Fibroblast of skin of right biceps (primary cell): Measurements from ENCODE around the gene PHACTR1.
A peak's percentile ranks its signal among the peaks of the same experiment; 100 is the strongest.

Source experiments
- DNase-seq: peaks from one replicate; pipeline ENCODE4 v3.0.0-alpha.2; 2013

Gene PHACTR1

GRCh38 chr6:12958052-12958706, 241.6 kb downstream of the PHACTR1 start:
- DNase-seq: no peak

DNA sequence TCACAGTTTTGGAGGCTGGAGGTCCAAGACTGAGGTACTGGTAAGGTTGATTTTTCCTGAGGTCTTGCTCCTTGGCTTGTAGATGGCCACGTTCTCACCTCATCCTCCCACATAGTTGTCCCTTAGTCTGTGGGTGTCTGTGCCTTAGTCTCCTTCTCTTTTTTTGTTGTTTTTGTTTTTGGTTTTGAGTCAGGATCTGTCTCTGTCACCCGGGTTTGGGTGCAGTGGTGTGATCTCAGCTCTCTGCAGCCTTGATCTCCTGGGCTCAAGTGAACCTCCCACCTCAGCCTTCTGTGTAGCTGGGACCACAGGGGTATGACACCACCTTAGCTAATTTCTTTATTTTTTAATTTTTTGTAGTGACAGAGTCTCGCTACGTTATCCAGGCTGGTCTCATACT, 245.2 kb downstream of the PHACTR1 start:
- no peak for DNase-seq

- DNase-seq: peak; percentile 44
Observed at GRCh38 chr6:12962529-12962928, 246.0 kb downstream of the PHACTR1 start.

DNA sequence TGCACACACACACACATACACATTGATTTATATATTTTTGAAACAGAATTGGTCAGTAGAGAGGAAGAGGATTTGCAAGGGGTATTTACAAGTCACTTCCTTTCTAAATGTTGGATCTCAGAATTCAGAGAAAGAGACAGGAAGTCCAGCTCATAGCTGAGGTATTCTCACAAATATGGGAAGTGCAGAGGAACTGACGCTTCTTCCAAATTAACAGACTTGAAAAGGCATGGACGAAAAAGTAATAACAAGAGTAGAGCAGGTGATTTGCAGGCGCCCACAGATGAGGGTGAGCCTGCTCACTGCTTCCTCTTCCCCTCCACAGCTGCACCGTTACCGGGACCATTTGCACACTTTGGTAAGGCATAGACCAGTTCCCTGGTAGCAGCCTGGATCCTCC, 246.4 kb downstream of the PHACTR1 start:
- peak; percentile 52 for DNase-seq

- DNase-seq: no peak
Observed at GRCh38 chr6:12963567-12963966, 247.0 kb downstream of the PHACTR1 start.

DNA sequence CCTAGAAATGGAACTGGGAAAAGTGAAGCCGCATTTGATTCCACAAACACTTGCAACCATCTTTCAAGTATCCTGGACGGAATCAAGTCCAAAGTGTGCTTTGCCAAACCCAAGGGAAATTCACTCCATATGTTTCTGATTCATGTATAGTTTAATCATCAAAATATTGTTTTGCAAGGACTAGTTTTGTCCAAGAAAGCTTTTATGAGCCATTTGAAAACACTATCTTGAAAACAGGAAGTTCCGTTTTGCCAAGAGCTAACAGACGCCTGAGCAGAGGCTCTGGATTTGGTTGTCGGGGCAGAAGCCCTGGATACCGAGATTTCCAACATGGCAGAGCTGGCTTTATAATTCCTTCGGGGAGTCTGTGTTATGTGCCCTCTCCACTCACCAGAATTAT, 251.1 kb downstream of the PHACTR1 start:
- DNase-seq: peak; percentile 49

- DNase-seq: no peak
Observed at GRCh38 chr6:12968290-12968689, 251.7 kb downstream of the PHACTR1 start.

DNA sequence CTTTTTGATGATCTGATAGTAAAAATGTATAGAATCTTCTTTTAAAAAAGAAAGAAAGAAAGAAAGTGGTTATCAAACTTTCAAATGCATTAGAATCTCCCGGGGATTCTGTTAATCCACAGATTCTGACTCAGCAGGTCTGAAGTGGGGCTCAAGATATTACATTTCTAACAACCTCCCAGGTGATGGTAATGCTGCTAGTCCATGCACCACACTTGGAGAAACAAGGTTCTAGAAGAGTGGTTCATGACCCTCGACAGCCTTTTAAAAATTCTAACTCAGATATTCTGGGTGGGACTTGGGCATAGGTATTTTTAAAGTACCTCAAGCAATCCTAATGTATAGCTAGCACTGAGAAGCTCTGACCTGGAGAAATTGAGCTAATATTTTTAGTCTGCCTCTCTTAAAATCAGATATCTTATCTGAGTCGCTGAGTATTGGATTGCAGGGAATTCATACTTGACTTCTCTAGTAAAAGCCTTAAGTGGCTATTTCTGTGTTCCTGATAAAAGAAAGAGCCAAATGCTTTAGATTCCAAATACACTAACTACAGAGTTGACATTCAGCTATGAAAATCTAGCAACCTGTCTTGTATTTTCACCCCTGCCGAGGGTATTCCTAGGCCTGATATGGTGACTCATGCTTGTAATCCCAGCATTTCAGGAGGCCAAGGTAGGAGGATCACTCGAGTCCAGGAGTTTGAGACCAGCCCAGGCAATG, 252.4 kb downstream of the PHACTR1 start:
- DNase-seq: no peak

DNA sequence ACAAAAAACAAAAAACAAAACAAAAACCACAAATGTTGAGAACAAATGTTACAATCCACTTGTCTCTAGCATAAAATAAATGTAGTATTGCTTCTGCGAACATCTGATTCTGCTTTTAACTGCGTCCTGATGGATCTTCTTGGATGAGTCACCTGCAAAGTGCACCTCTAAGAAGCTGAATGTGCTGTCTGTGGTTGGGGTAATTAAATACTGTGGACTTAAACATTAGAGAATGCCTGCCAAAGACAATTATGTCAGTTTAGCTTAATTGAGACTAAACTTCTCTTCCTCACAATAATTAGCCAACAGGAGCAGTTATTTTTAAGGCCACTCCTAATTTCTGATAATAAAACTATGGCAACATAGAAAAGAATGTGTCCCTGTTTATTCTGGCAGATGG, 253.4 kb downstream of the PHACTR1 start:
- peak; percentile 26 for DNase-seq

DNA sequence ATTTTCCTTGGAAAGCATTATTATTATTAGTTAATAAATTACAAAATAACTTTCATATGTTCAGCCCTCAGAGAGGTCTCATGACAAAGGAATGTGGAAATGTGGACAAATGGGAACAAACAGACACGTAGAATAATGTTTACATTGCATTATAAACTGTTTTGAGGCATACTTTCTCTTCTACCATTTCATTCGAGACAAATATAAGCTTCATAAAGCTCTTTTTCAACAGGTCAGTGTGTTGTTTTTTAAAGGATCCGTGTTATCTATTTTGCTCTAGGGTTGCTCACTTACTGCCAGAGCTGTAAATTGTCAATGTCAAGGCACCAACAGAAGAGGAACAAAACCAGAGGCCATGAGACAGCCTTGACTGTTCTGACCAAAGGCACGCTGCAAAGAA, 256.8 kb downstream of the PHACTR1 start:
- no peak for DNase-seq

DNA sequence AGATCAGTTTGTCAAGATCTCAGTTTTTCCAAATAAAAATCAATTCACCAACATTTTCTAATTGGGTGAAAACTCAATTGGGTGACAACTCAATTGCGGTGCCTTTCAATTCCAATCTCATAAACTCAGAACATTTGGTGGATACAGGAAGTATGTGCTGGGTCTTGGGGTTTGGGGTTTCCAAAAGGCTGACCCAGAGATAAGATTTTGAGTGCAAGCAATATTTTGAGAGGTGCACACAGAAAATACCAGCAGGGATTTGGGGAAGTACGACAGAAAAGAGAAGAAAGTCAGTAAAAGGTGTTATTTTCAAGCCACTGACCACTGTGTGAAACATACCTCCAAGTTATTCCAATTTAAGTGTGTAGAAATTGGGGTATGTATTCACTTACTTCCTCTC, 258.0 kb downstream of the PHACTR1 start:
- no peak for DNase-seq

DNA sequence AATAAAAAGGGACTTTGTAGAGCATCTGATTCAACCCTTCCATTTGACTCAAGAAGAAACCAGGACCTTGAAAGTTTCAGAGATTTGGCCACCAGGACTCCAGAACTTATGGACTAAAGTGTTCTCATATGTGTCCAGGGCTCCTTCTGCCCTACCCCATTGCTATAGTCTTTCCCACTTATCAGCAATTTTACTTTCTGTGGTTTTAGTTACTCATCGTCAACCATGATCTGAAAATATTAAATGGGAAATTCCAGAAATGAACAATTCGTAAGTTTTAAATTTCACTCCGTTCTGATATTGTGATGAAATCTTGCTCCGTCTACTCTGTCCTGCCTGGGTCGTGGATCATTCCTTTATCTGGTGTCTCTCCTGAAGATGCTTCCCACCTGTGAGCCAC, 259.8 kb downstream of the PHACTR1 start:
- DNase-seq: no peak

- DNase-seq: no peak
Observed at GRCh38 chr6:12977206-12977605, 260.6 kb downstream of the PHACTR1 start.

DNA sequence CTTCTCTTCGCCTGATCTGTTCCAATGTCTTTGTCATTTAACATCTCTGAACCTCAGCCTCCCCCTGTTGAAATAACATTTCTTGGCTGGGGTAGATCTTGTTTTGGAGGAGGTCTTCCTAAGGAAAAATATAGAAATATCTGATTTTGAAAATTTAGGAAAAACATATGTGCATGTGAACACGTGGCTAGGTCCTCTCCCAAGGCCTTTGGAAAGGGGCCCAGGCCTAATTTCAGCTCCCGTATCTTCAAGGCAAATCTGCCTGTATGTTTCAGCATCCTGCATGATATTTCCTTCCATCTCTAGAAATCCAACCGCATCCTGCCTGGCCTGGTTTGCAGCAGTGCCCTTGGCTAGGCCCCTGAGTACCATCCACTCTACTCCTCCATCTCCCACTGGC, 261.2 kb downstream of the PHACTR1 start:
- DNase-seq: no peak

- DNase-seq: no peak
Observed at GRCh38 chr6:12980741-12981140, 264.2 kb downstream of the PHACTR1 start.

DNA sequence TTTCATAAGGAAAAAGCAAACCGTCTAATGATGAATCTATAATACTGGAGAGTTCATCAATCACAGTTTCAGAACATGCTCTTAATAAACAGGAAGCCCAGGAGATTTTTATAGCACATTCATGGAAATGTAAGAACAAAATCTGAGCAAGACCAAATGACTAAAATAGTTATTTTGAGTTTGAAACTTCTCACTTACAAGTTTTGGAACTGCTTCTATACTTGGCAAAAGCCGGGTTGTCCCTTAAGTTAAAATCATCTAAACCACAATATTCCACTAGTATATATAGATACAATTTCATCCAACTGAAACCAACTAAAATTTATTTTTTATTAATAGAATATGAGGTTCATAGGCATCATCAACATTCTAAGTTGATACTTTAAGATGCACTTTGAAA, 268.2 kb downstream of the PHACTR1 start:
- DNase-seq: no peak

GRCh38 chr6:12987783-12988182, 271.2 kb downstream of the PHACTR1 start:
- no peak for DNase-seq

DNA sequence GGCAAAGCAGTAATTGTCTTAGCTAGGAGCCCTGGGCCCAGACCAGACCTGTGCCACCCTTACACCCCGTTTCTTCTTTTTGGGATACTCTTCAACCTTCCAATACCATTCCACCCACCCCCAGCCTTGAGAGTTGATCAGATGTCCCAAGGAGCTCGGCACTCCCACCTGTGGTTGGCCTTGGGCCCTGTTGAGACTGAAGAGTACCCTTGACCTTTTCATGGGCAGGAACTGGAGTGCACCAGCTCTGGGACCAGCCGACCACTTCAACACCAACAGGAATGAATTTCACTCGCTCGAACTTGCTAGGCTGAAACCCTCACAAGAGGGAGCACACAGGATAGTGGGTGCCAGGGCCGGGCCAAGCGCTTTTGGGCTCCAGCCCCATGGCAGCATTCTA, 273.6 kb downstream of the PHACTR1 start:
- no peak for DNase-seq

GRCh38 chr6:12991435-12991834, 274.9 kb downstream of the PHACTR1 start:
- no peak for DNase-seq

GRCh38 chr6:12992770-12993169, 276.2 kb downstream of the PHACTR1 start:
- no peak for DNase-seq

GRCh38 chr6:12993283-12993898, 276.8 kb downstream of the PHACTR1 start:
- DNase-seq: no peak

GRCh38 chr6:12995419-12995818, 278.9 kb downstream of the PHACTR1 start:
- DNase-seq: no peak

- DNase-seq: no peak
Observed at GRCh38 chr6:13000537-13000936, 284.0 kb downstream of the PHACTR1 start.

GRCh38 chr6:13001927-13002326, 285.4 kb downstream of the PHACTR1 start:
- no peak for DNase-seq
